GM19351 (cell line): ENCODE data around the gene MAP2K2.
"Not testable (repeated sequence)": the region's sequence is repeated elsewhere in the genome, so short reads cannot be mapped to it uniquely, and the experiment has no call there.

Experiments
- ATAC-seq: cut with Tn5 transposase; IDR thresholded peaks from one replicate; pipeline ENCODE4 v1.9.1; 2021; ENCODE audit warnings: mild to moderate bottlenecking, moderate library complexity; ENCODE audit not compliant: unreplicated experiment

The MAP2K2 gene

DNA sequence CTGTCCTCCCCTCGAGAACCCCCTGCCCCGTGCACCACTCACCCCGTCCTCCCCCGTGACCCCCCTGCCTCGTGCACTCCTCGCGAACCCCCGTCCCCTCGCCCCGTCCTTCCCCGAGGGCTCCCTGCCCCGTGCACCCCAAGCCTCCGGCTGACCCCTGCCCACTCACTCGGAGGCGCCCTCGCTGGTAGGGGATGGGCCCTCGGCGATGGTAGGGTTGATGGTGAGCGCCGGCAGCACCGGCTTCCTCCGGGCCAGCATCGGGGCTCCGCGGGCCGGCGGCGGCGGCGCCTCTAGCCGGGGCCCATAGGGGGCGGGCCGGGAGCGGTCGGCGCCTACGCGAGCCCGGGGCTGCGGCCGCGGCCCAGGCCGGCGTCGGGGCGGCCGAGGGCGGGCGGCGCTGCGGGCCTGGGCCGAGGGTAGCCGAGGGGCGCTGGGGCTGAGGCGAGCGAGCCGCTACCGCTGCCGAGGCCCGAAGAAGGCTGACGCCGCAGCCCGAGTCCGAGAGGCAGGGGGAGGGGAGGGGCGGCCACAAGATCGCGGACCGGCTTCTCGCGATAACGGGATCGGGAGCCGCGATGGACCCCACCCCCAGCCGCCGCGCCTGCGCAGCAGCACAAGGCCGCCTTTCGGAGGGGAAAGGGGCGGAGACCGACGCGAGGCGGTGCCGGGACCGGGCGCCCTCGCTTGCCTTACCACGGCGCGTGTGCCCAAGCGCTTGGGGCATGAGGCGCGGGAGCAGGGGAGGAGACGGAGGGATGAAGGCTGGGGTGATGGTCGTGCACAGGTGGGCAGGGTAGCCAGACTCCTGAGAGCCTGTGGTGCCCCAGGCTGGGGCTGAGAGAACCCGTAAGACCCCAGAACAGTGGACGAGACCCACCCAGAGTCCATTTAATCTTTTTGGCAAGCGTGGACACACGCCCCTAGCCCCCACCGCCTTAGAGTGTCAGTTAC, at the start of gene MAP2K2:
Gene MAP2K2 (minus strand): TSS at position 508 of the 954 bp plus-strand sequence. CDS start 247 bp downstream, at position 261.
- peak; percentile 81 for ATAC-seq

DNA sequence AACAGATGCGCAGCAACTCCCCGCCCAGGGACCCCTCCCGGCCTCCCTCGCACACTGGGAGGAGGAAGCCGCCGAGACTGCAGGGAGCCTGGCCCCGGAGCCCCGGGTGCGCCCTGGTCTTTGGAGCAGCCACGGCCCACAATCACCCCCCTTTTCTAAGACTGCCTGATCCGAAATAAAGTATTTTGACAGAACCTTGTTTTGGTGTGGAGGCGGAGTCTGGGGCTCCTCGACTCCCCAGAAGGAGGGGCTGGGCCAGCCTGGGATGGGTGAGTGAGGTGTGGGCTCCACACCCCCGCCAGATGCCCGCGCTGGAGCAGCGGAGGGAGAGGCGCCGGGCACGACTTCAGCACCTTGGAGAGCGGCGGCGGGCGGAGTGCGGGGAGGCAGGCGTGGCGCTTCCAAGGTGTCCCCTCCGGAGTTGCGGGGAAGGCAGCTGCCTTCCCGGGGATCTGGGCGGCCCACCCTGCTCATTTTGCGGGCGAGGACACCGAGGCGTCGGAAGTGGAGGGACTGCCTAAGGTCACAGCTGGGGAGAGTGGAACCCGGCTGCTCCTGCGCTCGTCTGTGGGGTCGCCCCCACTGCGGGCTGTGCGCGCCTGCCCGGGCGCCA, 49.0 kb upstream of the MAP2K2 start:
- no peak for ATAC-seq

DNA sequence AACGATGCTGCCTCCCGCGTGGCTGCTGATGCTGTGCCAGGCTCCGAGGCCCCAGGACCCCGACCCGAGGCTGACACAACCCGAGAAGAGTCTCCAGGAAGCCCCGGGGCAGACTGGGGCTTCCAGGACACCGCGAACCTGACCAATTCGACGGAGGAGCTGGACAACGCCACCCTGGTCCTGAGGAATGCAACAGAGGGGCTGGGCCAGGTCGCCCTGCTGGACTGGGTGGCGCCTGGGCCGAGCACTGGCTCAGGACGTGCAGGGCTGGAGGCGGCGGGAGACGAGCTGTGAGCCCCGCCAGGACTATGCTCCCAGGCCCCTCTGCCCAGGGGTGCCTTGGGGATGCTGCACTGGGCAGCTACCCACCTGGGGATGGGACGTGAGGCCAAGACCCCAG, 47.8 kb upstream of the MAP2K2 start:
- ATAC-seq, result no peak

- ATAC-seq, result no peak
These were observed 40.3 kb upstream of the MAP2K2 start for GRCh38 chr19:4164262-4164661.

DNA sequence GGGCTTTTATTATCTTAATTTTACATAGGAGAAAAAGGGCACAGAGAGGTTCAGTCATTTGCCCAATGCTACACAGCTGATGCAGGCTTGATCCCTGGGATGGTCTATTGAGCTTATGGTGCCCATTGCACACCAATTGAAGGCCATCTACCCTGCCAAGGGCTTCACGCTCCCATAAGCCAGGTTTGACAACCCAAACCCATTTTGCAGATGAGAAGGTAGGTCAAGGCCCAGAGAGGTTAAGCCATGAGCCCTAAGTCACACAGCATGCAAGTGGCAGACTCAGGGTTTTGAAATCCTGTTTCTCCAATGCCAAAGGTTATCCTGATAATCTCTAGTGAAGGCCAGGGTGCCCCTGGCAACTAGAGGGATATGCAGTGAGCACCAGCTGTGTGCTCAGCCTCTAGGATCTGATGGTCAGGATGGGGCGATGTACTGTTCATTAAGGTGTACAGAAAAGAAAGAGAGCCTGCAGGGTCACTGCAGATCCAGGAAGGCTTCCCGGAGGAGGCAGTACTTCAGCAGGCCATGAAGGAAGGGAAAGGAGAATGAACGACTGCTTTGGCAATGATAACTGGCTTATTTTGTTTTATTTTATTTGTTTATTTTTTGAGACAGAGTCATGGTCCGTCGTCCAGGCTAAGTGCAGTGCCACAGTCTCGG, 37.6 kb upstream of the MAP2K2 start:
- ATAC-seq, result no peak

DNA sequence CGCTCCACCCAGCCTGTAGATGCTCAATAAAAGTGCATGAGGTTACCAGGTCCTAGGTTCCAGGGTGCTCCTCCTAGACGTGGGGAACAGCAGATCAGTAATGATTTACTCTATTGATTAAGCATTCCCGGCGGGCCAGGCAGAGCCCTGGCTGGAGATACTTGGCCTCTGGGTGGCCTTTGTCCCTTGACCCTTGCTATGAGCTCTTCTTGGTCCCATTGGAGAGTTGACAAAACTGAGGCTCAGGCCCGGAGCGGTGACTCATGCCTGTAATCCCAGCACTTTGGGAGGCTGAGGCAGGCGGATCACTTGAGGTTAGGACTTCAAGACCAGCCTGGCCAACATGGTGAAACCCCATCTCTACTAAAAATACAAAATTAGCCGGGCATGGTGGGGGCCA, 34.0 kb upstream of the MAP2K2 start:
- not testable (repeated sequence) for ATAC-seq

DNA sequence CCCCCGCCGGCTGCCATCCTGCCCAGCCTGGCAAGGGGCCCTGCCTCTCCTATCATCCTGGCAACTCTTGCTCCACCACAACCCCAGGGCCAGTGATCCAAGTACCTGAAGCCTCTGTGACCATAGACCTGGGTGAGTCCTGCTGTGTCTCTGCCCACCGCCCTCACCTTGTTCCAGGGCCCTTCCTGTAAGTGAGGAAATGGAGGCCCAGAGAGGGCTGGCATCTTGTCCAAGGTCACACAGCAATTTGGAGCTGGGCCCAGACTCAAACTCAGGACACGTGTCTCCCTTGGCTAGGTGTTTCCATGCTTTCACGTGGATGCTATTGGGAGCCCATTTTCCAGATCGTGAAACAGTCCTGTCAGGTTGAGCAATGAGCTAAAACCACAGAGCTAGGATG, 33.2 kb upstream of the MAP2K2 start:
- no peak for ATAC-seq

DNA sequence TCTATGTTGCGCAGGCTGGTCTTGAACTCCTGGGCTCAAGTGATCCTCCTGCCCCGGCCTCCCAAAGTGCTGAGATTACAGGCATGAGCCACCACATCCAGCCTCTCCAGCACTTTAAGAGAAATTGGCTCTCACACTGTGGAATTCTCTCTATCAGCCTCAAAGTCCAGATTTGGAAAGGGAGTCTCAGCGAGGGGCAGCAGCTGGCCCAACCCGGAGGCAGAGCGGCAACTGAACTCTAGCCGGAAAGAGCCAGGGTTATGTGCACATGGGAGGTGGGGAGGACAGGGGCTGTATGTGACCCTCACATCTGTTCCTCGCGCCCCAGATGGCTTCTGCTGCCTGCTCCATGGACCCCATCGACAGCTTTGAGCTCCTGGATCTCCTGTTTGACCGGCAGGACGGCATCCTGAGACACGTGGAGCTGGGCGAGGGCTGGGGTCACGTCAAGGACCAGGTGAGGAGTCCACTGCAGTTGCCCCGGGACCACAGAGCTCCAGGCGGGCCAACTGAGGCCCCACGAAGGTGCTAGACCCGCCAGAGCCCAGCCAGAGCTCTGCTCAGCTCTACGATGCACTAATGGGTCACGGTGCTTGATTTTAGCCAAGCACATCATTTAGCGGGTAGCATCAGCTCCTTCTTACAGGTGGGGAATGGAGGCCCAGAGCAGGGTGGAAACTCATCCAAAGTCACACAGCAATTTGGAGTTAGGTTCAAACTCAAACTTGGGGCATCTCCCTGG, 30.8 kb upstream of the MAP2K2 start:
- ATAC-seq, result no peak

- ATAC-seq, result no peak
These were observed 28.5 kb upstream of the MAP2K2 start for GRCh38 chr19:4152241-4152998.

GRCh38 chr19:4151623-4152022, 27.7 kb upstream of the MAP2K2 start:
- no peak for ATAC-seq

- ATAC-seq, result no peak
These were observed 25.8 kb upstream of the MAP2K2 start for GRCh38 chr19:4149518-4150288.

DNA sequence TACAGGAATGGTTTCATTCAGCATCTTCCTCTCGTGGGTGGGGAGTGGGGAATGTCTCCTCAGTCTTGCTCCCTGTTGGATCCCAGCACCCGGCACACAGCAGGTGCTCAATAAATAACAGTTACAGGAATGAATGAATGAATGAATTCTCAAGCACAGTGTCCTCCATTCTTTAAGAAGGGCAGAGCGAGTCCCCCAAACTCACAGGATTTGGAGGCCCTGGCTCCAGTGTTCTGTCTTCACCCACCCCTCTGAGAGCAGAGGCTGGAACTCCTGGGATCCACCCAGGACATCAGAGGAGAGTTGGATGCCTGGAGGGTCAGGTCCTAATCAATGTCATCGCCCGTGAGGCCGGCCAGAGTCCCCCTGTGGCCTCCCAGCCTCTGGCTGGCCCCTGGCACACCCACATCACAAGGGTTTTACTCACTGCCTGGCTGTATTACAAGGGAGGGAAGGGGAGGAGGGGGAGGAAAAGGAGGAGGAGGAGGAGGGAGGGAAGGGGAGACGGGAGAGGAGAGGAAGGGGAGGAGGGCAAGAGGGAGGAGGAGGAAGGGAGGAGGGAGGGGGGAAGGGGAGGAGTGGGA, 20.8 kb upstream of the MAP2K2 start:
- no peak for ATAC-seq

GRCh38 chr19:4142916-4143315, 19.0 kb upstream of the MAP2K2 start:
- not testable (repeated sequence) for ATAC-seq

DNA sequence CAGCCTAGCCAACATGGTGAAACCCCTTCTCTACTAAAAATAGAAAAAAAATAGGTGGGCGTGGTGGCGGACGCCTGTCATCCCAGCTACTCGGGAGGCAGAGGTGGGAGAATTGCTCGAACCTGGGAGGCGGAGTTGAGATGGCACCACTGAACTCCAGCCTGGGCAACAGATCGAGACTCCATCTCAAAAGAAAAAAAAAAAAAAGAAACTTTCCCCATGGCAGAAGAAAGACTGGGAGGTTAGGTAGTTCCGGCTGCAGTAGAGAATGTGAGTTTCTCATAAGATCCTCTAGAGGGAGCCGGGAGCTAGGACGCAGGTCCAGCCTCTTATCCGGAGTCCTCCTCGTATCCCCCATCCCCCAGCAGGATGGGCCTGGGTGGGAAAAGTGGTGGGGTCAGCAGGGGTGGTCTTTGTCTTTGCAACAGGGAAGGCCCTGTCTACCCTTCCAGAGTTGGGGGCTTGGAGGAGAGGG, 16.4 kb upstream of the MAP2K2 start:
- ATAC-seq, result no peak

DNA sequence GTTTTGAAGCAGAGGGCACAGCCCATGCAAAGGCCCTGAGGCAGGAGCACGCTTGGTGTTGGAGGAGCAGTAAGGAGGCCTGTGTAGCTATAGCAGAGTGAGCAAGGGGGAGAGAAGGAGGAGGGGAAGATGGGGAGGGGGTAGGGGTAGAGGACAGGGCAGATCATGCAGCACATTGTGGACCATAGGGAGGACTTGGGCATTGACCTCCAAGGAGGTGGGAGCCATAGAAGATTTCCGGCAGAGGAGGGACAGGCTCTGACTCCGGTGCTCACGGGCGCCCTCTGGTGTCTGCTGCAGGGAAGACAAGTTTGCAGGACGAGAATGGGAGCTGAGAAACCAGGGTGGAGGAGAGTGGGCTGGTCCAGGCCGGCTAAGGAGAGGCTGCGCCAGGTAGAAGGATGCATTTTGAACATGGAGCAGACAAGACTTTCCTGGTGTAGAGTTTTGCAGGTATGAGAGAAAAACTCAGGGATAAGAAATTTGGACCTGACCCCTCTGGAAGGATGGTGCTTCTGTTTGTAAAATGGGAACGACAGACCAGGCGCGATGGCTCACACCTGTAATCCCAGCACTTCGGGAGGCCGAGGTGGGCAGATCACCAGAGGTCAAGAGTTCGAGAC, 15.8 kb upstream of the MAP2K2 start:
- no peak for ATAC-seq

DNA sequence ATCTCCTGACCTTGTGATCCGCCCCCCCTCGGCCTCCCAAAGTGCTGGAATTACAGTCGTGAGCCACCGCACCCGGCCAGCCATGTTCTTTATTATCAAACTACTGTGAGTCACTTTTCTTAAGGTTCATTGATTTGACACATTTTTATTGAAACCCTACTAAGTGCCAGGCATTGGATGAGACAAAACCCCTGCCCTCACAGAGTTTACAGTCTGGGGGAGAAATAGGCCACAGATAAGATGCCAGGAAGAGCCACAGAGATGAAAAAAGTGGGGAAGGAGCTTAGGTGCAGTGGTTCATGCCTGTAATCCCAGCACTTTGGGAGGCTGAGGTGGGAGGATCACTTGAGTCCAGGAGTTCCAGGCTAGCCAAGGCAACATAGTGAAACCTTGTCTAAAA, 14.5 kb upstream of the MAP2K2 start:
- ATAC-seq, result no peak

DNA sequence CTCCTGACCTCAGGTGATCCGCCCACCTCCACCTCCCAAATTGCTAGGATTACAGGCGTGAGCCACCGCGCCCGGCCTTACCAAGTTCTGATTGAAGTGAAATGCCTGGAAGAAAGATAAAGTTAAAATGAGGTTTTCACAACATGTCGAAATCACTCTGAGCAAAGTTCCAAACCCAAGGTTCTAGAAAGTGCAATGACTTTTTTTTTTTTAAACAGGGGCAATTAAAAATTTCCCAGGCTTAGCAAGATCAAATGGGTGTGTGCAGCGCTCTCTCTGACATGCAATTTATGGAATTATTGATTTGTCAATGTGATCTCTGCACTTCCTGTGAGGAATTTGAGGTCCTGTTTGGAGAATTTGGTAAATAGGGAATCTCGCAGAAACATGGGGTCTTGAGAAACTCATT, 12.8 kb upstream of the MAP2K2 start:
- ATAC-seq, result no peak

GRCh38 chr19:4135386-4135785, 11.5 kb upstream of the MAP2K2 start:
- ATAC-seq, result not testable (repeated sequence)

DNA sequence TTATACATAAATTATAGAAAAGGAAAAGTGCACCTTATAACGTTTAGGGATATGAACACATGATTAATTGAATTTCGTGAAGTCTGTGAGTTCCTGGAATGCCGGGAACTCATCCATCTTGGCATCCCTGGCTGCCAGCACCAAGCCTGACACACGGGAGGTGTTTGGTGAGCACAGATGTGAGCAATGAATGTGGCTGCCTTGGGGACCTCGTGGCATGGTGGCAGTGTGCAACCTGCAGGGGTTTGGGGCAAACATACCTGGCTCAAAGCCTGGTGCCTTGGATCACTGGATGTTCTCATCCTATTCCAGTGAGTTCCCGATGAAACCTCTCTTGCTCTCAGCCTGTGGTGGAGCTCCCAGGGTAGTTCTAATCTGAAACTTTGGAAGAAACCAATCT, 10.4 kb upstream of the MAP2K2 start:
- no peak for ATAC-seq
